NCI-H128 (cell line): ENCODE data around the gene CRMP1.

Source experiments
- DNase-seq: peaks from one replicate; lab custom pipeline; 2025; ENCODE audit not compliant: unreplicated experiment; lab: John Stamatoyannopoulos, UW

The CRMP1 gene

GRCh38 chr4:5921101-5921980, 28.5 kb upstream of the CRMP1 start:
- no peak for DNase-seq

DNA sequence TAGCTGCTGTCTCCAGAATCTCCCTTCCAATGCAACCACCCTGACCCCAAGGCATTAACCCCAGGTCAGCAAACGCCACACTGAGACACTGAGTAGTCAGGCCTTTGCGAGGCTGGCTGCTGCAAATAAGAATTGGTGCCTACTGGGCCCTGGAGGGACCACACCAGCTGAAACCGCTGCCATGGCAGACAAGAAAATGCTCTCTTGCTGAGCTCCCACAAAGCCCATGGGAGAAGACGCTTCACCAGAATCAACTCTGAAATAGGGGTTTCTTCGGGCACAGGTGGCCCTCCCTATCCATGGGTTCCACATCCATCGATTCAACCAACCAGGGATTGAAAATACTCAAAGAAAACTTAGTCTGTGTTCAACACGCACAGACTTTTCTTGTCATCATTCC, 26.7 kb upstream of the CRMP1 start:
- DNase-seq: no peak

- no peak for DNase-seq
Measured at GRCh38 chr4:5919044-5919443, 26.2 kb upstream of the CRMP1 start.

GRCh38 chr4:5918331-5918985, 25.6 kb upstream of the CRMP1 start:
- DNase-seq: no peak

- no peak for DNase-seq
Measured at GRCh38 chr4:5917672-5918071, 24.8 kb upstream of the CRMP1 start.

DNA sequence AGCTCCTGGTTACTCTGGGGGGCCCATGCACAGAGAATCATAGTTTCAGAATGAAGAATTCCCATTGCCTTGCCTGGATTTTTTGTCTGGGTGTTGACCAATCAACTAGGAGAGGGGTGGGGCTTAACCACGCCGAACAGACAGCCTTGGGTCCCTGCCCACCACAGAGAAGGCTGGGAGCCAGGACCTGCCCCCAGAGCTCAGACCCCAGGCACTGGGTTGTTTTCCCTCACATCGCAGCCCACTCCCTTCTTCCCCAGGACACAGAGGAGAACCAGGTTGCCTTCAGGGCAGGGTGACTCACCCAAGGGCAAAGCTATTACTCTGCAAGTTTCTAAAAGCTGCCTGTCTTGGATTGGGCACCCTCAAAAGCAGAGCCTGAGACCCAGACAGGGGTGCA, 23.3 kb upstream of the CRMP1 start:
- no peak for DNase-seq

- DNase-seq: no peak
Measured at GRCh38 chr4:5913454-5913853, 20.6 kb upstream of the CRMP1 start.

GRCh38 chr4:5912614-5913019, 19.7 kb upstream of the CRMP1 start:
- DNase-seq: no peak

GRCh38 chr4:5908876-5909427, 16.1 kb upstream of the CRMP1 start:
- DNase-seq: no peak

DNA sequence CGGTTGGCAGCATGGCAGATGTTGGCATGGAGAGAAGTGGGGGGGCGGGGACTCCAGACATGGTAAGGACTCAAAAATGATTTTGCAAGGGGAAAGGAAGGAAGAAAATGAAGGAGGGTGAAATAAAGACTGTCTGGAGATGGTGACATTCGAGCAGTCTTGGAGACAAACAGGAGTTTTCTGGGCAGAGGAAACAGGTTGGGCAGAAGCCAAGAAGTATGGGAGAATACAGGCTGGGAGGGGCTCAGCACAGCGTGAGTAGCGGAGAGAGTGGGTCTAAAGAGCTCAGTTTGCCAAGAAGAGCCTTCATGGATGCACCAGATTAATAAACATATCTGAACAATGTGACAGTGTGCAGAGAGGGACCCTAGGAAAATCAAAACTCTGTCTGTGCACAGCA, 13.3 kb upstream of the CRMP1 start:
- DNase-seq: no peak

- DNase-seq: no peak
Measured at GRCh38 chr4:5905714-5906113, 12.8 kb upstream of the CRMP1 start.

DNA sequence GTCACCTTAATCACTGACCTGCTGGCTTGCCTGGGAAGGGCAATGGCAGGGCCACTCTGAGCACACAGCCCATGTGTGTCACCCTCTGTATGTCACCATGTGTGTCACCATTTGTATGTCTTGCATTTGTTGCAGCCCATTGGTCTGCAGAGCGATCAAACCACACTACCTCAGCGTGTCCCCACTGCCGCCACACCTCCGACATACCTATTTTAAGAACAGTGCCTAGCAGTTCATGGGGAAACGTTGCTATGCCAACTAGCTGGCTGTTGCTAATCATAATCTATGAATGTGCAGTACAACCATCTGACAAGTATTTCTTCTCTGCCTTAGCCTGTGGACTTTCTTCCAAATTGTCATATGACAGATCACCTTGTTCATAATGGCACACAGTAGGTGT, 8.0 kb upstream of the CRMP1 start:
- DNase-seq: no peak

- no peak for DNase-seq
Measured at GRCh38 chr4:5899881-5900280, 7.0 kb upstream of the CRMP1 start.

DNA sequence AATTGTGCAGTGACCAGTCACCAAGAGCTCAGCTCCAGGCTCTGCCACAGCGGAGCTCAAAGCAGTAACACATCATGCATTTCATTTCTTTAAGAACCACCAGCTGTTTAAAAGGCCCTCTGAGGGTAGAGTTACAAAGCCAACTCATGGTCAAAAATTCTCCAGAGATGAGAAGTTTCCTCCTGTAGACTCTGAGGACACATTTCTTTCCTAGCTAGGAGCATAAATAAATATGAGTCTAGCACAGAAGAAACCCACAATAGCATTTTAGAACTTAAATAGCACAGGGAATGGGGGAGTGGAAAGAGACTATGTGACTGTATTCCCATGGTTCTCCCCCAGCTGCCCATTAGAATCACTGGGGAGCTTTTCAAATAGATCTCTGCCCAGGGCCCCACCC, 6.5 kb upstream of the CRMP1 start:
- no peak for DNase-seq

DNA sequence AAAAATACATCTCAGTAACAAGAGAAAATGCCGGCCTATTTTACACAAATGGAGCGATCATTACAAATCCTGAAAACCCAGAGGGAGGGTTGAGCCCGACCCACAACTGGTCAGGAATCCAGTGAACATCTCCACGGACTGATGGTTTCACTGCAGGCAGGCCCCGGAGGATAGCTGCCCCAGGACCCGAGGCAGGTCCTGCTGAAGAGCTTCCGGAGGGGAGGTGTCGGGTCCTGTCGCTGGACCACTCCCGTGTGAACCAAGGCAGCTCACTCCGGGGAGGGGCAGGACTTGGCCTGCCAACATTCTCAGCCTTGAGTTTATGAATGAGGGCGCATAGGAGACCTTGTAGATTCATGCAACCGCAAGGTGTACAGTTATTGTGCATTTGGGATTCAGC, 4.8 kb upstream of the CRMP1 start:
- no peak for DNase-seq

DNA sequence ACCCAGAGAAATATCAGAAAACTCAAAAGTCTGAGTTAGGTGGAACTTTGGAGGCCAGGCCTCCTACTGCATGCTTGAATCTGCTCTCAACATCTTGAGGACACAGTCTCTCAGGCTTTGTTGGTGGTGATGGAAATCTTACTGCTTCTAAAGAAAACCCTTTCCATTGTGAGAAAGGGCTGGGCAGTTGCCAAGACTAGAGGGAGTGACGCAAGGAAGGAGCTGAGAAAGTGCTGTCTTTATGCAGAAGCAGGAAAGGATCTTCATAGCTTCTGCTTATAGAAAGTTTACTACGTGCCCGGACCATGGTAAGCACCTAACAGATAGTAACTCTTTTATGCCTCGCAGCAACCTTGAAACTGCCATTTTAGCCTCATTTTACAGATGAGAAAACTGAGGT, 2.4 kb upstream of the CRMP1 start:
- no peak for DNase-seq

DNA sequence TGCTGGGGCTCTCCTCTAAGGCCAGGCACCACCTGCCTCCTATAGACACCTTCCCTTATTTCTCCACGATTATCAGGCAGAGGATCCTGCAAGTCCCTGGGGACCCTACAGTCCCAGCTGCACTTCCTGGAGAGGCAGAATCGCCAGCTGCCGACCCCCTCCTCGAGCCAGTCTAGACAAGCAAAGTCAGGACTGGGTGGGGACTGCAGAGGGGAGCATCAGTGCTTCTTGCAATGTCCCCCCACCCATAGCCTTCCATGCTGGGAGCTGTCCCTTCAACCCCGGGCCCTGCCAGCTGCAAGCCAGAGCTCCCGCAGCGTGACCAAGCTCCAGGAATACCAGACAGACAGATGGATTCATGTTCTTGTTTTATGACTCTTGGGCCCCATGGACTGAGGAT, 1.4 kb upstream of the CRMP1 start:
- no peak for DNase-seq

DNA sequence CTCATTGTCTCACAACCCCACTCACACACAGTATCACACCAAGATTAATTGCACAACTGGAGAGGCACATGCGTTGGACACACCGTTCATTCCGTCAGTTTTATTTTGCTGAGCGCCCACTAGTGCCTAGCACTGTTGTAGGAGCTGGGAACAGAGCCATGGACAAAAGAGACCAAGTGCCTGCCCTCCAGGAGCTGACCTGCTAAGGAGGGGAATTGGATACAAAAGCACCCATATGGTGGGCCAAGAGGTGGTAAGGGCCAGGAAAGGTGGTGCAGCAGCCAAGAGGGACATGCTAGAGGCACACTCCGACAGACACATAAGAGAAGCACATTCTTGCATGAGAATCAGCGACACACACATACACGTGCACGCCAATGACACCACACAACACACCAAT, 705 bp upstream of the CRMP1 start:
- no peak for DNase-seq

DNA sequence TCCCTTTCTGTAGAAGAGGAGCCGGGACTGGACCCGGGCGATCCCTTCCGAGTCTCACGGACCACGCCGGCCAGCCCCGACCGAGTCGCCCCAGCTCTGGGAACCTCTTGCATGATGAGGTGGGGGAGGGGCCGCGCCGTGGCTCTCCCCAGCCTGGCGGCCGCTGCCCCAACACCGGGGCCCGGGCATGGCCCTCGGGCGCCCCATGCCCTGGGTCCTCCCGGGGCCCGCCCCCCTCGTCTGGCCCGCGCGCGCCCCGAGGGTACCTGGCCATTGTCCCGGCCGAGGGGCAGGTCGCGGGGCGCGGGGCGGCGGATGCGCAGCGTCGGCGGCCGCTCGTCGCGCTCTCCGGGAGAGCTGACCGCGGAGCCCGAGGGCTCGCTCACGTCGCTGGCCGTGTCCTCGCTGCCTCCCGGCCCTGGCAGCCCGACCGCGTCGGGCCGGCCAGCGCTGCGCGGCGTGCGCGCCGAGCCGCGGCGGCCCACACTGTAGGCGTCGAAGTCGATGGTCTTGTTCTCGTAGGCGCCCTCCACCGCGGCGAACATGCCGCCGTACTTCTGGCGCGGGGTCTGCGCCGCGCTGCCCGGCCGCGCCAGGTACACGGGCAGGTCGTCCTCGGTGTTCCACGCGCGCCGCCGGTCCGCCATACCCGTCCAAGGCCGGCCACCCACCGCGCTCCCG, 423 bp downstream of the CRMP1 start:
- no peak for DNase-seq

- no peak for DNase-seq
Measured at GRCh38 chr4:5891563-5892322, 1.1 kb downstream of the CRMP1 start.
